K562 (cell line): ENCODE results near the gene PDHB. TPM values are rescaled to one million over a fixed set of nuclear protein-coding genes. Genes with fewer than 3 reads are reported as not detected.

Experiments
- ATAC-seq: fragments of 200-7000 bp; cut with Tn5 transposase; 3 replicates; pipeline ENCODE4 v1.9.1; 2020; ENCODE audit warnings: moderate library complexity
- BruUV-seq: library from RNA; stranded (reverse); fragments of 400-500 nt; replicated peaks from 2 replicates; lab custom pipeline; 2021; lab: Mats Ljungman, UMichigan
- CTCF ChIA-PET: fragments of 300-600 bp; formaldehyde crosslinking; extraction: SDS; loops from one replicate; lab custom pipeline; 2021; ENCODE audit warnings: low intra/inter-chr PET ratio; lab: Yijun Ruan, JAX
- POLR2A ChIA-PET: fragments of 300-600, 350-650 bp; sonication (Branson Sonifier 250); formaldehyde crosslinking; extraction: SDS; loops from one replicate; lab custom pipeline; 2021; ENCODE audit warnings: antibody characterized with exemption, inconsistent platforms; lab: Yijun Ruan, JAX
- DNase-seq, 4 experiments: peaks; one replicate each; pipeline versions ENCODE4 v3.0.0 to v3.0.0-alpha.2; 2011 to 2018; ENCODE audit warnings: low spot score in 3 of 4, mixed read lengths in 3 of 4; ENCODE audit errors: extremely low read depth in 1 of 4
- FAIRE-seq: peaks from 2 replicates; lab custom pipeline; 2011; peaks lifted over from hg19 to GRCh38; lab: Jason Lieb, UNC
- H2AFZ ChIP-seq: 2 replicates; pipeline ENCODE4 v1.6.0; 2011; ENCODE audit warnings: low read depth, low read length, control low read depth, inconsistent platforms
- H3K27ac ChIP-seq: fragments of 200-600 bp; 3 replicates; pipeline ENCODE4 v1.8.0; 2011; ENCODE audit warnings: low read depth, mild to moderate bottlenecking, control low read depth, inconsistent platforms, low read length, moderate library complexity, mixed read lengths; ENCODE audit errors: extremely low read depth
- H3K27me3 ChIP-seq, 2 experiments: fragments of 300-600 bp in 1 of 2; 2 replicates in 1 of 2; 3 replicates in 1 of 2; pipeline versions ENCODE4 v1.6.0 to v1.8.0; 2011; ENCODE audit warnings: inconsistent platforms in 2 of 2, low read length in 2 of 2, mild to moderate bottlenecking in 1 of 2, mixed read lengths in 1 of 2, moderate library complexity in 1 of 2; ENCODE audit not compliant: control insufficient read depth in 2 of 2, insufficient read depth in 2 of 2
- H3K36me3 ChIP-seq: fragments of 300-600 bp; 3 replicates; pipeline ENCODE4 v1.8.0; 2011; ENCODE audit warnings: mild to moderate bottlenecking, low read length, inconsistent platforms; ENCODE audit not compliant: control insufficient read depth, insufficient read depth
- H3K4me1 ChIP-seq, 2 experiments: fragments of 200-600 bp in 1 of 2; replicated peaks in 1 of 2; 2 replicates in 1 of 2; 3 replicates in 1 of 2; pipeline versions ENCODE4 v1.5.1 to v1.8.0; 2011; ENCODE audit warnings: inconsistent platforms in 2 of 2, low read length in 2 of 2, mild to moderate bottlenecking in 1 of 2, mixed read lengths in 1 of 2, moderate library complexity in 1 of 2; ENCODE audit not compliant: control insufficient read depth in 2 of 2, insufficient read depth in 2 of 2
- H3K4me2 ChIP-seq: 2 replicates; pipeline ENCODE4 v1.6.1; 2011; ENCODE audit warnings: low read length, control low read depth, inconsistent platforms, mixed read lengths; ENCODE audit not compliant: insufficient read depth
- H3K4me3 ChIP-seq: fragments of 200-600 bp; sonication (generic), shearing (Covaris generic); 2 replicates; pipeline ENCODE4 v1.5.1; 2016; ENCODE audit warnings: control low read depth, inconsistent platforms
- H3K79me2 ChIP-seq: fragments of 200-600 bp; 3 replicates; pipeline ENCODE4 v1.8.0; 2011; ENCODE audit warnings: low read length, inconsistent platforms; ENCODE audit not compliant: control insufficient read depth, insufficient read depth
- H3K9ac ChIP-seq, 2 experiments: 2 replicates each; pipeline versions ENCODE4 v1.6.0 to v1.6.1; 2011; ENCODE audit warnings: low read depth in 2 of 2, low read length in 2 of 2, control low read depth in 1 of 2, inconsistent platforms in 1 of 2, mild to moderate bottlenecking in 1 of 2, mixed read lengths in 1 of 2; ENCODE audit not compliant: insufficient read depth in 1 of 2
- H3K9me1 ChIP-seq: one replicate; pipeline ENCODE4 v1.6.0; 2011; ENCODE audit warnings: inconsistent platforms, mild to moderate bottlenecking, low read length, moderate library complexity; ENCODE audit not compliant: control insufficient read depth, insufficient read depth
- H3K9me3 ChIP-seq: replicated peaks from 2 replicates; pipeline ENCODE4 v1.5.1; 2011; ENCODE audit warnings: low read depth, low read length, inconsistent platforms; ENCODE audit not compliant: control insufficient read depth, insufficient read depth
- H4K20me1 ChIP-seq: replicated peaks from 2 replicates; pipeline ENCODE4 v1.6.1; 2011; ENCODE audit warnings: low read length, inconsistent platforms, mixed read lengths; ENCODE audit not compliant: control insufficient read depth, insufficient read depth
- AFF4 ChIP-seq: sonication (generic); formaldehyde crosslinking; IDR thresholded peaks from 2 replicates; pipeline ENCODE4 v1.8.0; 2023; ENCODE audit warnings: mild to moderate bottlenecking, missing genetic modification reagents
- DDX20 ChIP-seq: fragments of 450-650 bp; IDR thresholded peaks from 2 replicates; pipeline ENCODE4 v1.6.1; 2016; ENCODE audit warnings: missing genetic modification characterization, low read depth, mild to moderate bottlenecking, missing compliant biosample characterization, moderate library complexity
- FOXP4 ChIP-seq: sonication (generic); formaldehyde crosslinking; IDR thresholded peaks from 2 replicates; pipeline ENCODE4 v1.8.0; 2022; ENCODE audit warnings: mild to moderate bottlenecking, missing genetic modification reagents, borderline replicate concordance
- HNRNPLL ChIP-seq: fragments of 200-400 bp; formaldehyde crosslinking; IDR thresholded peaks from 2 replicates; pipeline ENCODE4 v1.6.1; 2017; ENCODE audit warnings: low read length, low read depth, mild to moderate bottlenecking; ENCODE audit not compliant: poor library complexity, severe bottlenecking
- JUNB ChIP-seq: fragments of 450-650 bp; formaldehyde crosslinking; conservative IDR thresholded peaks from 2 replicates; pipeline ENCODE4 v1.4.0; 2020; ENCODE audit warnings: mild to moderate bottlenecking
- KAT7 ChIP-seq: sonication (generic); formaldehyde crosslinking; IDR thresholded peaks from 2 replicates; pipeline ENCODE4 v1.8.0; 2022; ENCODE audit warnings: missing genetic modification reagents, mild to moderate bottlenecking, borderline replicate concordance
- KLF6 ChIP-seq: fragments of 250-450 bp; sonication (Bioruptor Pico); IDR thresholded peaks from 2 replicates; pipeline ENCODE4 v1.4.0; 2020; ENCODE audit warnings: mild to moderate bottlenecking, moderate library complexity, borderline replicate concordance
- PTBP1 ChIP-seq: fragments of 200-400 bp; formaldehyde crosslinking; IDR thresholded peaks from 2 replicates; pipeline ENCODE4 v1.6.1; 2017; ENCODE audit warnings: low read depth, low read length
- RAD21 ChIP-seq, 2 experiments: fragments of 250-450 bp in 1 of 2; fragments of 450-650 bp in 1 of 2; sonication (Bioruptor Pico) in 1 of 2; formaldehyde crosslinking in 1 of 2; IDR thresholded peaks in 1 of 2; conservative IDR thresholded peaks in 1 of 2; 2 replicates each; pipeline versions ENCODE4 v1.4.0 to v1.8.0; 2020 to 2022; ENCODE audit warnings: mild to moderate bottlenecking in 2 of 2, moderate library complexity in 1 of 2
- RBM14 ChIP-seq: fragments of 200-400 bp; formaldehyde crosslinking; IDR thresholded peaks from 2 replicates; pipeline ENCODE4 v1.6.1; 2018; ENCODE audit warnings: low read depth, mild to moderate bottlenecking, low read length, moderate library complexity, borderline replicate concordance; ENCODE audit not compliant: insufficient read depth
- TFAM ChIP-seq: fragments of 250-450 bp; sonication (Bioruptor Pico); conservative IDR thresholded peaks from 2 replicates; pipeline ENCODE4 v1.5.0; 2021; ENCODE audit warnings: mild to moderate bottlenecking, moderate library complexity
- XRCC4 ChIP-seq: IDR thresholded peaks from one replicate; pipeline ENCODE4 v1.6.1; 2011; ENCODE audit not compliant: insufficient read depth, insufficient read length; ENCODE audit errors: extremely low read depth
- ZBTB17 ChIP-seq: fragments of 450-650 bp; formaldehyde crosslinking; IDR thresholded peaks from 2 replicates; pipeline ENCODE4 v1.4.0; 2020; ENCODE audit warnings: mild to moderate bottlenecking
- ZFX ChIP-seq: sonication (generic); formaldehyde crosslinking; IDR thresholded peaks from 2 replicates; pipeline ENCODE4 v1.8.0; 2022; ENCODE audit warnings: mild to moderate bottlenecking, missing genetic modification reagents, moderate library complexity
- ZNF561 ChIP-seq: fragments of 450-650 bp; formaldehyde crosslinking; conservative IDR thresholded peaks from 2 replicates; pipeline ENCODE4 v1.4.0; 2020; ENCODE audit warnings: mild to moderate bottlenecking, moderate library complexity
- ZSCAN32 ChIP-seq: fragments of 450-650 bp; formaldehyde crosslinking; IDR thresholded peaks from 2 replicates; pipeline ENCODE4 v1.4.0; 2020; ENCODE audit warnings: mild to moderate bottlenecking, moderate library complexity
- WGBS: fragments of 100-300 bp; shearing (Covaris generic); methylation state at CpG from one replicate; pipeline ENCODE4 v1.1.6; 2016; ENCODE audit warnings: low coverage, mixed read lengths; ENCODE audit not compliant: insufficient coverage; ENCODE audit errors: missing lambda C conversion rate; 5-methylcytosine and 5-hydroxymethylcytosine counted together
- in situ Hi-C: fragments of 300-500 bp; cut with MboI; formaldehyde crosslinking; loops from 4 replicates; pipeline ENCODE4 v1.15.0; 2018; ENCODE audit warnings: inconsistent platforms, mixed read lengths
- intact Hi-C: fragments of 100-400 bp; cut with micrococcal nuclease; formaldehyde crosslinking; loops from 2 replicates; pipeline ENCODE4 v1.14.2; 2022
- polyA plus RNA-seq, 8 experiments: library from polyadenylated mRNA; depleted of rRNA in 4 of 8; stranded (reverse) in 5 of 8; unstranded in 3 of 8; fragments of >200 nt; fragmentation: Nextera tagmentation in 2 of 8; fragmentation: Illumina TruSeq in 1 of 8; extraction: Ambion mirVana in 2 of 8; extraction: Trizol in 1 of 8; gene quantifications; 2 replicates each; pipeline versions ENCODE4 v1.2.1 to v1.2.3, GENCODE V29; 2011 to 2014; ENCODE audit warnings: inconsistent platforms in 1 of 8, missing spikeins in 1 of 8
- total RNA-seq, 7 experiments: library from RNA; depleted of rRNA in 6 of 7; stranded (reverse); fragments of >200 nt in 6 of 7; fragmentation: Illumina TruSeq in 2 of 7; extraction: Trizol in 2 of 7; gene quantifications; 2 replicates each; pipeline versions ENCODE4 v1.2.1 to v1.2.3, GENCODE V29; 2011 to 2021; ENCODE audit warnings: low replicate concordance in 1 of 7

The PDHB gene
- total and polyA plus RNA-seq, 9 of the 15 experiments (the other 6 are each of a cell fraction or from before 2014, with no cell fraction given) = 51.2 to 178 (median 85.2) TPM

- TF ChIP-seq AFF4 (CRISPR knock-in tag) (no peak), KLF6 (CRISPR knock-in tag) (no peak), ZSCAN32 (CRISPR knock-in tag) (no peak), ZFX (no peak), RAD21 (CRISPR knock-in tag; conservative IDR thresholded peaks at IDR 0.05 in 1 of 2, IDR thresholded peaks at IDR 0.05 in 1 of 2) (no peak), HNRNPLL (no peak), TFAM (CRISPR knock-in tag) (no peak)
Observed at GRCh38 chr3:58462829-58463180, 29.2 kb upstream of the PDHB start (continued).

GRCh38 chr3:58459160-58459559 is 25.5 kb upstream of the PDHB start:
- POLR2A ChIA-PET = no interaction called here
- Histone ChIP-seq H2AFZ (no peak overlapping the region), H3K27ac (no peak overlapping the region), H3K9me3 (no peaks in the 10 kb centered on the region), H3K9ac (no peak overlapping the region), H3K36me3 (no peaks in the 10 kb centered on the region), H3K9me1 (no peaks in the 10 kb centered on the region), H3K4me2 (no peak overlapping the region), H4K20me1 (no peaks in the 10 kb centered on the region), H3K27me3 (0 out of 5 replicates have a peak, but pooled peaks cover 0 to 2% of the 10 kb centered on the region in 2 experiments), H3K79me2 (no peaks in the 10 kb centered on the region), H3K4me1 (peaks cover 0 to 2% of the 10 kb centered on the region in 2 experiments; a peak in 1 of 5 replicates), H3K4me3 (no peak overlapping the region)
- CTCF ChIA-PET = no interaction called here
- in situ Hi-C loops = no loop called here
- ATAC-seq = no peak
- no TSS peak for BruUV-seq
- intact Hi-C loops = no loop called here
- WGBS = 3% methylated on average over 4 of the region's 4 CpGs
- no peak for DNase-seq
- FAIRE-seq = no peak
- TF ChIP-seq RBM14 = no peak
- no peak for TF ChIP-seq FOXP4 (CRISPR knock-in tag)
- no peak for TF ChIP-seq XRCC4
- no peak for TF ChIP-seq JUNB (CRISPR knock-in tag)
- no peak for TF ChIP-seq PTBP1
- TF ChIP-seq ZBTB17 = no peak
- TF ChIP-seq DDX20 (tag) = no peak
- no peak for TF ChIP-seq ZNF561
- no peak for TF ChIP-seq KAT7 (CRISPR knock-in tag)
